HG02973 (cell line): ENCODE results near the gene CDON.
"Not testable (repeated sequence)": the region's sequence is repeated elsewhere in the genome, so short reads cannot be mapped to it uniquely, and the experiment has no call there.

Experiments used
- ATAC-seq: cut with Tn5 transposase; IDR thresholded peaks from one replicate; pipeline ENCODE4 v1.9.1; 2021; ENCODE audit warnings: moderate library complexity; ENCODE audit not compliant: unreplicated experiment

Gene CDON

DNA sequence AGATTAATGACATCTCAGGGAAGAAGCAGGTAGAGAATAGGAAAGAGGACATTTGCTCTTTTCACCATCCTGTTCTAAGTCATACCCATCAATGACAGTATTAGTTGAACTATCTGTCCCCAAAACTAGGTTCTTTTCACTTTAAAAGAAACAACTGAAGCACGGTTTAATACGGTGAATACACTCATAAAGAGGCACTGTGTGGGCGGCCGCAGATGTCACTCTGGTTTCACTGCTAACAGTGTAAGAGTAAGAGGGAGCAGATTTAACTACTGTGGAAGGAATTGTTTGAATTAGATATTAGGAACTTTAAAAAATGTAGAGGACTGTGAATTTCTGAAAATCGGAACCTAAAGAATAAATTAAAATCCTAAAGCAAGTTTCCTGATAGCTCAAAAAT lies 67.4 kb downstream of the CDON start:
- ATAC-seq, result peak; percentile 100

DNA sequence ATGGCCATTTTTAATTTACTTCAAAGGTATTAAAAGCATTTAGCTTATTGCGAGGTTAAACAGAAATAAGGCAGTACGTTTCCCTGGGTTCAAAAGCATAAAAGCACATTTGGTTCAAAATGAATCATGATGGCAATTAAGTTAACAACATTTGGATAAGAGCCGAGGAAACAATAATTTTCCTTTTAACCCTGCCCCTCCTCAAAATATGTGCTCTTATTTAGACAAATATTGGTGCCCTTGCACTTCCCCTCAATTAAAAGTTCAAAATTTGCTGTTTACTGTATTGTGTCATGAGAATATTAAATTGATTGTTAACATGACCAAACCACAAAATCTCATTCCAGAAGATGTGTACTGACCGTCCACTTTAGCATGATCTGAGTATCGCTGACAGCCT lies 68.2 kb downstream of the CDON start:
- no peak for ATAC-seq

DNA sequence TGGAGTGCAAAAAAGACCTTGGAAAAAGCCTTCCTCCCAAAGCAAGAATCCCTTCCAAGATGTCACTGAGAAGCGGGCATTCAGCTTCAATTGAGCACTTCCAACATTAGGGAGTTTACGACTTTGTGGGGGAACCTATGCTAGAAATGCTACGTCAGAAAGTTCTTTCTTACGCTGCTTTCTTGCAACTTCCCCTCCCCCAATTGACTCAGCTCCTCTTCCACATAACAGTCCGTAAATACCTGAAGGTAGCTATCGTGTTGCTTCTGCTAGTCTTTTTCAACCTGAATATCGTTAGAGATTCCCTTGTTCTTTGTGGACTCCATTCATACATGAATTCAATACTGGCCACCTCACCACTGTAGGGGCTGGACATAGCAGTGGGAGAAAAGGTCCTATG lies 69.8 kb downstream of the CDON start:
- no peak for ATAC-seq

DNA sequence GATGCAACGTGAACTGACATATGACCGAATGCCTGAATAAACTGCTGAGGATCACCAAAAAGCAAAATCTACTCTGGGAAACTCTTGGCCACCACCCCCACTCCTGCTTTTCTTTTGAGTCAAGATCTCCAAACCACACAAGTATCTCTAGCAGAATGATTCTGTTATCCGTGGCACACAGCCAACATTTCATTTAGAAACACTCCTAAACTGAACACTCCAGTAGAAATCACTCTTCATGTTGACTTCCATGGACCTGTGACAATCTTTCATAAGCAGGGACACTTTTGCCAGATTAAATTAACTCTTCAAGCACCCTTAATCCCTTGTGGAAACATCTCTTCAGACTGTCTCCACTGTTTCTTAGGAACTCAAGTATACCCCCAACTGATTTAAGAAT lies 72.4 kb downstream of the CDON start:
- no peak for ATAC-seq

DNA sequence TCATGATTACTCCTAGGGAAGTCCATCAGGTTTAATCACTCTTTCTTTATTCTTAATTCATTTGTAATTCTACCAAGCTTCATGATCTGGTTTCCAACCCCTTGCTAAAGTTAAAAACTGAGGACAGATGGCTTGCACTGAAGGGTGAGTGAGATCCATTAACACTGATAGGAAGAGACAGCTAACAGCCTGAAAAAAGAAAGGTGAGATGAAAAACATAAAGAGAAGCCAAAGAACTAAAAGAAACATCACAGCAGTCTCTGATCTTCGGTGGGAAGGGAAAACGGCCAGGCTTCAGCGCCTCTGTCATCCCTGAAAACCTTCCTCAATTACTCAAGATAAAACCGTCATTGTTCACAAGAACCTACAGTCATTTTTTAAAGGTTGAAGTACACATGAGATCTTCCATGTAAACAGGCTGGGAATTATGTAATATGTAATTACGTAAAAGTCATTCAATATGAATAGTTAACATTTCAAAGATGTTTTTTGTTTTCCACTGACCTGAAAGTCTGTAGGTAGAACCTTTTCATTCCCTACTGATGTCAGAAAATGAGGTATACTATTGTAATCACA lies 75.5 kb downstream of the CDON start:
- ATAC-seq, result no peak

DNA sequence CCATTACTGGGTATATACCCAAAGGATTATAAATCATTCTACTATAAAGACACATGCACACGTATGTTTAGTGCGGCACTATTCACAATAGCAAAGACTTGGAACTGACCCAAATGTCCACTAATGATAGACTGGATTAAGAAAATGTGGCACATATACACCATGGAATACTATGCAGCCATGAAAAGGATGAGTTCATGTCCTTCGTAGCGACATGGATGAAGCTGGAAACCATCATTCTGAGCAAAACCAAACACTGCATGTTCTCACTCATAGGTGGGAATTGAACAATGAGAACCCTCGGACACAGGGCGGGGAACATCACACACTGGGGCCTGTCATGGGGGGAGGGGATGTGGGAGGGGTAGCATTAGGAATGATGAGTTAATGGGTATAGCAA lies 76.7 kb downstream of the CDON start:
- not testable (repeated sequence) for ATAC-seq

DNA sequence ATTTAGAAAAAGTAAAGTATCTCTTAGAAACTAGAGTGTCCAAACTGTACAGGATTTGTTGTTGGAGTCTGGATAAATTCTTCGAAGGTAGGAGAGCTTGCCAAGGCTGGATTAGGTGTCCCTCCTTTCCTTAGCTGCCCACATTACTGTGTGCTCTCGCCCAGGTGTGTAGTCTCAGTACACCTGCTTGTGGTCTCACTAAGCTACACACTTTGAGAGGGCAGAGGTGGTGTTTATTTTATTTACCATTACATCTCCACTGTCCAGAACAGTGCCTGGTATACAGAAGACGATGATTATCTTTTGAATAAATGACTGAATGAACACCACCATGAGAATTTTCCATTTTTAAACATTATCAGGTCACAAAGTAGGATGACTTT lies 80.3 kb downstream of the CDON start:
- ATAC-seq, result no peak

DNA sequence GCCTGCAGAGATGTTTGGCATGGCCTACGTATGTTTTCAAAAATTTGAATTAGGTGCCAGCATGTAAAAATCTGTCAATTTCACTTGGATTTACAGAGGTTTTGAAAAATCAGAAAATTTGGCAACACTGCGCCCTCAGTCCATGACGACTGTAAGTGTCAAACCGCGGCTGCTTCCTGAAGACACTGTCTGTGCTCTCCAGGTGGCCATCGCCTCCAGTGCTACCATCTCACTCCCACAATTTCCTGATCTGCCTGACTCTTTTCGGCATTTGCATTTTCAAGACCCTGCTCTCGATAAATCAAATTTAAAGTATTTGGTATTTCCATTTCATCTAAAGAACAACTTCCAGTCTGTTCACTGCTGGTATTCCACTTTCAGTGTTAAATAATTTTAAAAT lies 82.2 kb downstream of the CDON start:
- no peak for ATAC-seq

DNA sequence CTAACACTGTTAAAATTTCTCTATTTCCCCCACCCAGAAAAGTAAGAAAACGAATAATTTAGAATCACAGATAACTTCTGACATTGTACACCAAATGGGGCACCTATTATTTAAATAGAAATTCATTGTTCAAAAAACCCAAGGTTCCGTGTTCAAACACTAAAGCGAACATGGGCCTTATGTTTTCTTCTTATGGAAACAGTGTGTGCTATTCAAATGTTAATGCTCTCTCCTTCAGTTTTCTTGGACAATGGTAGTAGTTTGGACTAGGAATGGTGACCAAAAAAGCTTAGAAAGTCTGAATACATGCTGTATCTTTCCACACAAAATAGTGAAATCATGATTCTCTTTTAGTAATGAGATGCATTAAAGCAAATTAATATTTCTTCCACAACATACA lies 83.2 kb downstream of the CDON start:
- ATAC-seq, result no peak

DNA sequence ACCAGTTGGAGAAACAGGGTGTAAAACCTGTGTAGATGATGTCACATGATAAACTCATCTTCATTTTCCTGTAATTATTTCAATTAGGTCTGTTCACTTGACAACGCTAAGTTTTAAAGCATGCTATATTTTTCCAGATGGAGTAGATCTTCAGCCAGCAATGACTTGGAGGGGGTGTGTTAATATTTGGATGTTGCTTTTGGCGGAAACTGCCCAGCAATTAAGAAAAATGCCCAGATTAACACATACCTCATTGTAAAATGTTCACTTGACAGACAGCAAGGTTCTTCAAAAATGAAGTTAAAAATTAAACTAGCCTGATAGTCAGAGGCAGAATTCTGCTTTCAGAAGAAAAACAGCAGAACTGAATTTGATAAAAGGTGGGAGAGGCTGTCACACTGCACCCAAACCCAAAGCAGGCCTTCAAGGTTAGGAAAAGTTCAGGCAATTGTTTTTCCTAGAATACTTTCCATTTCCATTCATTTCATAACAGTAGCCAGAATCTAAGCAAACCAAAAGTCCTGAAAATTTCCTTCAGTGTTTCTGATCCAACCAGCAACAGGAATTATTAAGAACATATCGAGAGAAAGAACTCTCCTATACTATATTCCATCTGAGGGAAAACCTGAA lies 83.8 kb downstream of the CDON start:
- no peak for ATAC-seq

DNA sequence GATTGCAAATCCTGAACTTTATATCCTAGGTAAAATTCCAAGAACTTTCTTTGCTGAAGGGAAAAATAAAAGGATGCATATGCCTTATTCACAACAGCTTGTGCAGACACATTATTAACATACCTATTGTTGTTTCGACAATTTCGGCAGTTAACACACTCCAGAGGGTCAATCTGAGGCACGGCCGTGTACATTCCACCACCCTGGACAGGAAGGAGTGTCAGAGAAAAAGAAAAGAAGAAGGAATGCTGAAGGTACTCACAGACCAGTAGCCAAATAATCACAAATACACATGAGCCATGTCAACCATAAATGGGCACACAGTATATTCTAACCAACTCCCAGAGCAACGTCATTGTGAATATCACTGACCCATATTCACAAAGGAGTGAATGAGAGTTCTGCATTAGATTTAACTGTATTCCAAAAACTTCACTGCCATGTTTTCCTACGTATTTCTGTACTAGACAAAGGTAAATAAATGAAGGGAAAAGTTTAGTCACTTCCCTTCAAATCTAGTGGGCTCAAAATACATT lies 84.4 kb downstream of the CDON start:
- no peak for ATAC-seq

DNA sequence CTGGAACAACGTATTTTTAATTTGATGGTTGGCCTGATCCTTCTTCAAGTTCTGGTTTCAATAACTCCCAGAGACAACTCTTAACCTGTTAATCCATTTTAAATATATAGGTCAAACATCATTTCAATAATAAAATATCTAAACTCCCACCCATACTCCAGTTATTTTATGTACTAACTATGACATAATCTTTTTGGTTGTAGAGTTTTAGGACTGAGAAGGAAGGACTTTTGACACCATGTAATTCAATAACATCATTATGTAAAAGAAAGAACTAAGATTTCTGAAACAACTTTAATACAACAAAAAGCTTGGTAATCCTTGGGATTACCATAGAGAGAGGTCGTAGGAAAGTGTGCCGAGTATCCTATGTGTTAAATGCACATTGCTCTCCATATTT lies 85.3 kb downstream of the CDON start:
- no peak for ATAC-seq

DNA sequence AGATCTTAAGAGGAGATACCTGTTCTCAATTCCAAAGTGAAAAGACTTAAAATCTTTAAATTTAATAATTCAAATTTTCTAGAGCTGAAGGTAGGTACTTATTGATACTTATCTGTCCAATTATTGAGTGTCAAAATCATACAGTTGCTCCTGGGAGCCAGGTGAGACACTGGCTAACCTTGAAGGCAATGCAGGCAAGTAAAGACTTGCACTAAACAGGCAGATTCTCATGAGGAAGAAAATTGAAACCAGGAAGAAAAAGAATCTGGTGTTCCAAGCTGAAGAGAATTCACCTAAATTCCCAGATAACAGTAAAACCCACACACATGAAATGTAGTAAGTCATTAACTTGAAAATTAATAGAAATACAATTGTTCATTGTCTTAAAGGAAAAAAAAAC lies 86.5 kb downstream of the CDON start:
- ATAC-seq, result no peak

DNA sequence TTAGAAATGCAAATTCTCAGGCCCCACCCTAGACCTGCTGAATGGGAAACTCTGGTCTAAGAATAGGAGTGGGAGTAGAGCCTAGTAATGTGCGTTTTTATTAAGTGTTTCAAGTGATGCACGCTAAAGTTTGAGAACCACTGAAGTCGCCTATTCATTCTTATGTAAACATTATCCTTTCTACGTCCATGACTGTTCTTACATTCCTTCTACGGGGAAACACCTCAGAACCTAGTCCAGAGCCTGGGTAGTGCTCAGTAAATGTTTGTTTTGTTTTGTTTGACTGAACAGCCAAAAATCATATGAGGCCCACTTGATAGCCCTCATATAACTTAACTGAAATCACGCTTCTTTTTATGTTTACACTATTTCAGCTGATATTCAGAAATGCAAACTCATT lies 87.0 kb downstream of the CDON start:
- no peak for ATAC-seq

DNA sequence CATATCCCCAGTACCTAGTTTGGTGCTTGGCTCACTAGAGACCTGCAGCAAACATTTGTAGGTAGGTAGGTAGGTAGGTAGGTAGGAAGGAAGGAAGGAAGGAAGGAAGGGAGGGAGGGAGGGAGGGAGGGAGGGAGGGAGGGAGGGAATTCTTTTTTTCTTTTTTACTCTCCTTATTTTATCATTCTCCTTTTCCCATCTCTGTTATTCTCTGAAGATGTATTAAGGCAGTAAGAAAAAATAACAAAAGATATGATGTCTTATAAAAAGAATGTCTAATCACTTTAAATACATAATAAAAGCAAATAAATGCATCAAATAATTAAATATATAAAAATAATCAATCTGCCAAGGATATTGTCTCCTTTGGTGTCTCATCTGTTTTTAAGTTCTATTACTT lies 88.4 kb downstream of the CDON start:
- ATAC-seq, result no peak

DNA sequence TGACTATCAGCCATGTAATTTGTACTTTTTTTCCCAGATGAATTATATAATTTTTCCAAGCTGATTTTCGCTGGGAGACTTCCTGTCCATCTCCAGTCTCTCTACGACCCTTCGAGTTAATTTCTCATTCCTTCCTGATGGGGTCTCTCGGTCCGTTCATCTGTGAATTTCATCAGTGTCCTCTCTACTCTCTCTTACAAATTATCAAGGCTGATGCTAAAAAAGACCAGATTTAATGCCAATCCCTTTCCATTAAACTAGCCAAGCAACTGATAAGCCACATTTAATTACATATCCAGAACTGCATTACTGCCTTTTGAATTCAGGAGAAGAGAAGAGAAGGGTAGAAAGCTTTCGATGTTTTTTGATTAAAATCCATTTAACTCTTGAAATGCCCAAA lies 91.0 kb downstream of the CDON start:
- no peak for ATAC-seq

DNA sequence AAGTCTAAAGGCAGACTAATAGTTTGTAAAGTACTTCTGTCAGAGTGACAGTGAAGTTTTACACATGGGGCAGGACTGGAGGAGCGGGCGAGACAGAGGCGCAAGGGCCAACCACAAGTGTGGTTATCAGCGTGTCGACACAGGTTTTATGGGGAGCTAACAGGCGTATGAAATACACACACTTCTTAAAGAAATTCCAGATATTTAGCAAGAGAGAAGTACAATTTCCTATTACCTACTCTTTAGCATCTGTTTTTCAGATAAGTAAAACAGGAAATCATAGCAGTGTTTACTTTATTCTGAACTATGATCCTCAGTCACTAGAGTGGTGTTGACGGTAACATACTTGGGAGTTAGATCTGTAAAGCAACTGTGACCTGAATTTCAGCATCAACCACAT lies 94.3 kb downstream of the CDON start:
- no peak for ATAC-seq

DNA sequence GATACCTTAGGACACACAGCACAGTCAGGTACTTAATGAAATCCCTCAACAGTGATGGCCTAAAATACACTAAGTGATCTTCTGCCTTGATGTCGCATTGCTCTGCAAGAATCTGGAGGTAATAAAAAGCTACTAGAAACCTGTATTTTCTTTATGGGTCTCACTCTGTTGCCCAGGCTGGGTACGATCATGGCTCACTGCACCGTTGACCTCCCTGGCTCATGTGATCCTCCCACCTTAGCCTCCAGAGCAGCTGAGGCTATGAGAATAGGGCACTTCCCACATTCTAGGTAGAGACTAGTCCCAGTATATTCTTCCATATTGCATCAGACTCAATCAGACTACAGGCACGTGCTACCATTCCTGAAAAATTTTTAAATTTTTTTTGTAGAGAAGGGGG lies 95.2 kb downstream of the CDON start:
- no peak for ATAC-seq

DNA sequence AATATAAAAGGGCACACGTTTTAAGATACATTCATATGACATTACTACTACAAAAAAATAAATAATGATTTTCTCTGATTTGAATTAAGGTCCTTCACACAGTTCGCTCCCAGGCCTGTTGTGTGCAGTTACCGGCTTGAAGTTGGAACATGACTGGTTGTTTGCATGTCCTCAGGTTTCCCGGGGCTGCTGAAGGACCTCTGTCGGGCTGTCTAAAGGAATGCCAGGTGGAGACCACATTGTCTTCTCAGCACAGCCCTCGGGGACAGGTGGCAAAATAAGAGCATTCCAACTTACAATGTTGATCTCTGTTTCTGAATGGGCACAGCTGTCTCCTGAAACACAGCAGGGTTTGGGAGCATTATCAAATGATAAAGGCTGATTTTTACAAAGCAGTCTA lies 101.9 kb downstream of the CDON start:
- ATAC-seq, result no peak

DNA sequence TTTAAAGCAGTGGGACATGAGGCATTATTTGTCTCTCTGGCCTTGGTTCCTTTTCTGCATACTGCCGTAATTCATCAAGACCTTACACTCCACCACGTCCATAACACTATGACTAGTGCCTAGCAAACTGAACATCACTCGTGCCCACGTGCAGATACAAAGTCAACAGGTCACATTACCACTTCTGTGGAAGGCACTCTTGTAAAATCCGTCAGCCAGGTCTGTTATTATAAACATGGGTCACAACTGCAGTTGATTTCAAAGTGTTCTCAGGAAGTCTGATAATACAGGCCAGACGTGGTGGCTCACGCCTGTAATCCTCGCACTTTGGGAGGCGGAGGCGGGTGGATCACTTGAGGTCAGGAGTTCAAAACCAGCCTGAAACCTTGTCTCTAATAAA lies 102.7 kb downstream of the CDON start:
- ATAC-seq, result no peak

DNA sequence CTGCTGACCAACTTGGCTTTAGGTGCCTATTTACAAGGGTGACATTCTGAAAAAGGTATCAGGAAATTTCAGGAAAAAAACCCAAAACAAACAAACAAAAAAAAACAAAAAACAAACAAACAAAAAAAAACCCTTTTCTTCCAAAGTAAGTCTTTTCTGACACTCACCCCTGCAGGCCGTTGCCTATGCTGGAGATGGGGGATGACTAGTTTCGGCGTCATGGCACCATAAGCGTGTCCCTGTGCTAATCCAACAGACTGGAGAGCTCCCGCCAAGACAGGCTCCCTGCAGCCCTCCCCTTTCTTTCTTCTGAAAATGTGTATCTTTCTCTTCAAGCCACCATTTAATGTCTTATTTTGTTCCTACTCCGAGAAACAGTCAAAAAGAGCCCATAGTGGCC lies 103.2 kb downstream of the CDON start:
- no peak for ATAC-seq

DNA sequence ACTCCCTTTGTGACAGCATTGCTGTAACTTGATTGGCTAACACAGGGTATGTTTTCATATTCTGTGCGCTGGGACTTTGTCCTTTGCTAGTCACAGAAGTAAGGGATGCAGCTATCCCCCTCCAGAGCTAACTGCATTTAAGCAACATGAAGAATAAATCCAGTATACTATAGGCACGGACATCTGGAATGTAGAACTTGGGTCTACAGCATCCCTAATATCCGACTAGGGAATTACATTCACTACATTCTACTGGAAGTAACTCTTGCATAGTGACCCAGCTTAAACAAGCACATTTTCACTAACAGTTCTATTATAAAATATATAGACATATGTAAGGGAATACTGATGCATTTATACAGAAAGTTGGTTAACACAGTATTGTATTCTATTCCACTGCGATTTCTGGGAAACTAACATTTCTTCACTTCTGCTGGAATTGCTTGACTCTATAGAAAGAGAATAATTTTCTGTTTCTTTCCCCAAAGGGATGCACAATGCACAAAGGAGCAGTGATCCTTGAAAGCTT lies 103.7 kb downstream of the CDON start:
- no peak for ATAC-seq
